ENCODE data around the gene AP5Z1.

The AP5Z1 gene

DNA sequence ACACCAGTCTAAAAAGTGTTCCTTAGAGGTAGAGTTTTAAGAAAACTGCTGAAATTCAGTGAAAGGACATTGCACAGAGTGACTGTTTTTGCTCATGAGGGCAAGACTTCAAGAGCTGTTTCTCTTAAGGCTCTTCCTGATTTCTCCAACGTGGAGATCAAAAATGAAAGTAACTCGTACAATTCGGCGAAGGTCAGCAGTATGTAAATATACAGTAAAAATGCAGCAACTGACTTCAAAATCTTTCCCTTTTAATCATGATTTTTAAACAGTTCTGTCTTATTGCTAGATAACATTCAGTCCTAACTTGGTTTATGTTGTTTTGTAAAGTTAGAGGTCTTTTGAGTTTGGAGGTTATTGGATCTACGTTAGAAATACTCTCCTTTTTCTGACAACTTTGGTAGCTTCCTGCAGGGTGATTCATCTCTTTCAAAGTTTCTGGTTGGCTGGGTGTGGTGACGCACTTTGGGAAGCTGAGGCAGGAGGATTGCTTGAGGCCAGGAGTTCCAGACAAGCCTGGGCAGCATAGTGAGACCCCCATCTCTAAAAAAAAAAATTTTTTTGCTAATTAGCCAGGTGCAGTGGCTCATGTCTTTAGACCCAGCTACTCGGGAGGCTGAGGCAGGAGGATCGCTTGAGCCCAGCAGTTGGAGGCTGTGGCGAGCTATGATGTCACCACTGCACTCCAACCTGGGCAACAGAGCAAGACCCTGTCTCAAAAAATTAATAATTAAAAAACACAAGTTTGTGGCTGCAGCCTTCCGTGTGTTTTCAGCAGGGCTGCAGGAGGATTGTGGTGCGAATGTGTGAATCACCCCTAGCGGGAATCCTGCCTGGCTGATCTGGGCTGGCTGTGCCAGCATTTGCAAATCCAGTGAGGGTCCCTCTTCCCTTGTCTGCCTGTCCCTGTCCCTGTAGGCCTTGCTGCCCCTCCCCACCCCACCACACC, 29.2 kb upstream of the AP5Z1 start:
- no peak for DNase-seq (ENCODE audit: low read depth)

DNA sequence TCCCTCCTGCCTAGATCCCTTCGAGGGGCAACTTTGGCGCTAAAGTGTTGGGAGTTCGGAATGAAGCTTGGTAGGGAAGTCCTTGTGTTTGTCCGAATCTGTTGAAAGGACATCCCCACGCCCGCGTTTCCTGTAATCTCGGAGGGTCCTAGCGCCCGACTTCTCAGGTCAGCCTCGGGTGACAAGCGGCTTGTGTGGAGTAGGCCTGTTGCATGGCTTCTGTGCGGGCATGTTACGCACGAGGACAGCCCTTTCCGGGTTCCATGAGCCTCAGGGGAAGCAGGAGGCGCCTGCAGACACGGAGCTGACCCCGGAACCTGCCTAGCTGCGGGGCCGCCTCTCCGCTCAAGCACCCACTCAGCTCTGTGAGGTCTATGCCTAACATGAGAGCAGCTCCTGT, 28.4 kb upstream of the AP5Z1 start:
- DNase-seq (ENCODE audit: low read depth), result no peak

DNA sequence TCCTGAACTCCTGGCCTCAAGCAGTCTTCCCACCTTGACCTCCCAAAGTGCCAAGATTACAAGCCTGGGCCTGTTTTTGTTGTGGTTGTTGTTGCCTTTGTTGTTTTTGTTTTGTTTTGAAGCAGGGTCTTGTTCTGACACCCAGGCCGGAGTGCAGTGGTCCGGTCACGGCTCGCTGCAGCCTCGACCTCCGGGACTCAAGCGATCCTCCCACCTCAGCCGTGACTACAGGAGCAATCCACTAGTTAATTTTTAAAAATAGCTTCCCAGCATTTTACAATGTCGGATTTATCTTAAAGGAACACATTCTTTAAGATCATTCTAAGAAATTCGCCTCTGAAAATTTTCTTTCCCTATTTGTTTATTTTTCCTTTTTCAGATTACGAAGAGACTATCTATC, 27.7 kb upstream of the AP5Z1 start:
- no peak for DNase-seq (ENCODE audit: low read depth)

DNA sequence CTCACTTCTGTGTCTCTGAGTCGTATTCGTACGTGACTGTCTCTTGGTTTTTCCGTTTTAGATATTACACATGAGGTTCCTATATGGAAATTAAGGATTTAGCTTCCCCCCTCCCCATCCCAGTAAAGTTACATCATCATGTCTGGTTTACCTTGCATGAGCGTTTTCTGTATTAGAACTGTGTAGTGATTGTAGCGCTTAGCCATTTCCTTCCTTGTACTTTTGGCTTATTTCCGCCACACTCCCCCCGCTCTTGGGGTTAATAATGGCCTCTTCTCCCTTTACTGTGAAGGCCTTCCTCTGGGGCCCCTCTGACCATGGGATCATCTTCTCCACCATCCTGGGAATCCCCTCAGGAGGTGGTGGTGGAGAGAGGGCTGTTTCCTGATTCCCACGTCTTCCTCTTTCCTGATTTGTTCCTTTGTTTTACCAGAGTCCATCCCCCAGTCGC, 27.2 kb upstream of the AP5Z1 start:
- no peak for DNase-seq (ENCODE audit: low read depth)

DNA sequence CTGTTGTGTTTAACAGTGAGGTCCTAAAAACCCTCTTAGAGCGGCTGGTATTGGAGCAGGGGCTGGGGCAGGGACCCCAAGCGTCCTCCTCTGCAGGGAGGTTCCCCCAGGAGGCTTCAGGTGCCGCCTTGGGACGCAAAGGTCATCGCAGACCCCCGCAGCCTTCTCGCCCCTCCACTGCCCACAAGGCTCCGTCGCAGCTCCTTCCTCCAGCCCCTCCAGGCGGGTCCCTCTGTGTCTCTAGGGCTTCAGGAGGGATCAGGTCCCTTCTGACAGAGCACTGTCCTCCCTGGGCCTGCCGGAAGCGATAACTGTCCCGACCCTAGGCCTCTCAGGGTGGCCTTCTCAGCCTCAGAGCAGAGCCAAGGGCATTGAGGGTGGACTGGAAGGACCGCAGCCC, 26.1 kb upstream of the AP5Z1 start:
- no peak for DNase-seq (ENCODE audit: low read depth)

DNA sequence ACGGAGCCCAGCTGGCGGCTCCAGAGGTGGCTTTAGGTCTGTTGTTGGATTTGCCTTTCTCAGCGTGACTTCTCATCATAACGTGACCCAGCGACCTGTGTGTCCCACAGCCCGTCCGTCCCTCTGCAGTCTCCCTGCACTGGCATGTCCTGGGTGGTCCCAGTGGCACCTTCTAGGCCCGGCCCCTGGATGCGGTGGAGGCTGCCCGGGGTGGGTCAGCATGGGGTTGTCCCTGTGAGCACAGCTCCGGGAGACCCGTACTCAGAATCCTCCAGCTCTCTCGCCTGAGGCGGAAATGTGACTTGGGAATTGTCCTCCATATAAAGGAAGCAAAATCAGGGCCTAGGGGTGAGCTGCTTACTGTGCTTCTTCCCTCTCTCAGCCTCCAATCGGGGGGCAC, 25.6 kb upstream of the AP5Z1 start:
- DNase-seq (ENCODE audit: low read depth), result no peak

DNA sequence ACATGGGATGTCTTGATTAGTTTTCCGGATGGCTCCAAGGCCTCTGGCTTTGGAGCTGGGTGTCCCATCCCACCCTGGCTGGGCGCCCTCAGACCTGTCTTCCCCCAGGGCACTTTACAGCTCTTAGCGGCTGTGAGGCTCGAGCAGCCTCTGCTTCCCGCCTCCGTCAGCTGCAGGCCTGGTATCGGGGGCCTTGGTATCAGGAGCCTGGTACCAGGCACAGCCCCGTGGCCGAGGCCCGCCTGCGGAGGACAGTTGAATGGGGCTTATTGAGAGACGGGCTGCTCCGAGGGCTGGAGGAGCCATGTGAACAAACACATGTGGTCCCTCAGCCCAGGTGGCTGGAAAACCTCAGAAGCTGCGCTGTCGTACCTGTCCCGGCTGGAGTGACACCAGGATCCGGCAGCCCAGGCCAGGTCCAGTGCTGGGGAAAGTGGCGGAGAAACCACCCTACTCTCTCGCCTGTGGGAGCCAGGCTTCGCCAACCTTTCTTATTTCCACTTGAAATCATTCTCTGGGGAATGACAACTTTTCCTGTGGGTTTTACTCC, 23.9 kb upstream of the AP5Z1 start:
- no peak for DNase-seq (ENCODE audit: low read depth)

DNA sequence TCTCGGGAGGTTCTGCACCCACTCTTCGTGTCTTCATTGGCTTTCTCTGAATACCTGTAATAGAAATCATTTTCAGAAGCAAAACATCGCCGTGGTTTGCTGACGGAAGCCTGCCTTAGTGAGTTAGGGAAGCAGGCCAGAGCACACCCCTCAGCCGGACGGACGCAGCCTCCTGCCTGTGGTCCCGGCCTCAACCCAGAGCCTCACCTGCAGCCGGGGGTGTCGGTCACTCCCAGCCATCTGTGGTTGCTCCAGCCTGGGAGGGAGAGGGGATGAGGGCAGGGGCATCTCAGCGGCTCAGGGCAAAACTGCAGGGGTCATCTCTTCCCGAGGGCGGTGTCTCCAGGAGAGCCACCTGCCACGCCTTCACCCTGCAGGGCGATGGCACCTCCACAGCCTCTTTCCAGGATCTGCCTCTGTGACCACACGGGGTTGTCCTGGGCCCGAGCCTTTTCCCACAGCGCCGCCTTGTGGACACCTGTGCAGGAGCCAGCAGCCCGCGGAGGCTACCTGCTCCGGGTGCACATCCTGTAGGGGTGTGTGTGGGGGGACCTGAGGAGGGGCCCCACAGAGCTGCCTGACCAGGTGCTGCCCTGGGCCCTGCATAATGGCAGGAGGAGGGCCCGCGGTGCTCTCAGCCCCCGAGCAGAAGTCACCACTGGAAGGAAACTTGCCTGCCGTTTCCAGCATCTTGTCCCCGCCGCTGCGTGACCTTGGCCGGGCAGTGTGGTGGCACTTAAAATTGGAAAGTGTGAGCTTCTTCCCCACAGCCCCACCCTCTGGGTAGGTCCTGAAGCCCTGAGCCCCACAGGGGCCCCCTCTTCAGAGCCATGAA, 21.6 kb upstream of the AP5Z1 start:
- peak; percentile 73 for DNase-seq (ENCODE audit: low read depth)

DNA sequence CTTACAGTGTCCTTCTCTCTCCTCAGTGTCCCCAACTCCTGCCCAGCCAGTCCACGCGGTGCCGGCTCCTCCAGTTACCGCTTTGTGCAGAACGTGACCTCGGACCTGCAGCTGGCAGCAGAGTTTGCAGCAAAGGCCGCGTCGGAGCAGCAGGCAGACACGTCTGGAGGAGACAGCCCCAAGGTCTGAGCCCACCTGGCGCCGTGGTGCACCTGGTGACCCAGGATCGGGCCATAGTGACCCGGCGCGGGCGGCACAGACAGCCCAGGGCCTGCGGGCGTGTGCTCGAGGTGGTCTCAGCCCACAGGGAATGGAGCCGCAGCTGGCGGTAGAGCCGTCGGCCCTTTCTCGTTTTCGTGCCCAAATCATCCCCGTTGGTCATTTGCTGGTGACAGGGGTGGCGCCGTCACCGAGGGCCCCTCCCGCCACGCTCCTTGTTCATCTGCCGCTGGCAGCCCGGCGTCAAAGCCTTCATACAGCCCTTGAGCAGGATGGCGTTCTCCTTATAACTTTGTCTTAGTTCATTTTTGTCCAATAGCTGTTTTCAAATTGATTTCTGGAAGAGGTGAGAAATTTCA, 20.9 kb upstream of the AP5Z1 start:
- no peak for DNase-seq (ENCODE audit: low read depth)

DNA sequence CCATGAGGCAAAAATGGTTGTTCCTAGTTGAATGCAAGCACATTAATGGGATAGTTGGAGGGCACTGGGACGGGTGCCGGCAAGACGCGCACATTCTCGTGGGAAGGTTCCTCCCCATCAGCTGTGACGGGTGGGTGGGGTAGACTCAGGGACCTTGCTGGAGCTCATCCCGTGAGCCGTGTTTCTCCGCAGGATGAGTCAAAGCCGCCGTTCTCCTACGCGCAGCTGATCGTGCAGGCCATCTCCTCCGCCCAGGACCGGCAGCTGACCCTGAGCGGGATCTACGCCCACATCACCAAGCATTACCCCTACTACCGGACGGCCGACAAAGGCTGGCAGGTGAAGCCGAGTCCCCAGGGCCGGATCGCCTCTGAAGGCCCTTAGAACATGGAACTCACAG, 20.4 kb upstream of the AP5Z1 start:
- DNase-seq (ENCODE audit: low read depth), result no peak

DNA sequence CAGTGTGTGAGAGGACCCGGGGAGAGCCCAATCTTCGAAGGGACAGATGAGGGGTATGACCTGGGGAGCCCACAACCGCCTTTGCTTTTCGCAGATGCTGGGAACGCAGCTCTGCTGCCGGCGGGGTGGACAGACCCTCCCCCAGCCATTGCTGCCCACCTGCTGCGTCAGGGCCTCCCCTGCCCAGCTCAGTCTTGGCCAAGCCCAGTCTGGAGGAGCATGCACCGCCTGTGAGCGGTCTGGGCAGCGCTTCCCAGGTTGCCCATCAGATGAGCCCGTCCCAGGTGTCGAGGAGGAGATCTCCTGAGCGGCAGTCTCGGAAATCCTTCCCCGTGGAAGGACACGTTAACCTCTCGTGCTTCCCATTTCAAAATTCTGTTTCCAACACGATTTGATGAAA, 17.3 kb upstream of the AP5Z1 start:
- DNase-seq (ENCODE audit: low read depth), result no peak

DNA sequence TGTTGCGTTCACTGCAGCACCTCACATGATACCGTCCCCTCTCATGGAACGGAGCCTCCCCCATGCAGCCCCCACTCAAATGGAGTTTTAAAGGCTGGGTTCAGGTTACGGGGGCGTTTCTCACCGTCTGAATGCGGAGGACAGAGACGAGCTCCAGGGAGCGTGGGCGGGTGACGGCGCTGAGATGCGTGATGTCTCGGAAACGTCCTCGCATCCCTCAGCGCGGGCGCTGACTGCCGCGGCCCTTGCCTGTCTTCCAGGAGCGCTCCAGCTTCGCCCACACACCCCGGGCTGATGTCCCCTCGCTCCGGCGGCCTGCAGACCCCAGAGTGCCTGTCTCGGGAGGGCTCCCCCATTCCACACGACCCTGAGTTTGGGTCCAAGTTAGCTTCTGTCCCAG, 16.6 kb upstream of the AP5Z1 start:
- no peak for DNase-seq (ENCODE audit: low read depth)

DNA sequence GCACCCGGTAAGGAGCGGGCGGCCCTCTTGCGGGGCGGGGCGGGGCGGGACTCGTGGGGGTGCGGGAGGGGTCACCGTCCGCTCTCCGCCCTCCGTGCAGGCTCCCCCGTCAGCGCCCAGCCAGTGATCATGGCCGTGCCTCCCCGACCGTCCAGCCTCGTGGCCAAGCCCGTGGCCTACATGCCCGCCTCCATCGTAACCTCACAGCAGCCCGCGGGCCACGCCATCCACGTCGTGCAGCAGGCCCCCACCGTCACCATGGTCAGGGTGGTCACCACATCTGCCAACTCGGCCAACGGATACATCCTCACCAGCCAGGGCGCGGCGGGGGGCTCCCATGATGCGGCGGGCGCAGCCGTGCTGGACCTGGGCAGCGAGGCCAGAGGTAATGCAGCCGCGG, 16.2 kb upstream of the AP5Z1 start:
- DNase-seq (ENCODE audit: low read depth), result no peak

DNA sequence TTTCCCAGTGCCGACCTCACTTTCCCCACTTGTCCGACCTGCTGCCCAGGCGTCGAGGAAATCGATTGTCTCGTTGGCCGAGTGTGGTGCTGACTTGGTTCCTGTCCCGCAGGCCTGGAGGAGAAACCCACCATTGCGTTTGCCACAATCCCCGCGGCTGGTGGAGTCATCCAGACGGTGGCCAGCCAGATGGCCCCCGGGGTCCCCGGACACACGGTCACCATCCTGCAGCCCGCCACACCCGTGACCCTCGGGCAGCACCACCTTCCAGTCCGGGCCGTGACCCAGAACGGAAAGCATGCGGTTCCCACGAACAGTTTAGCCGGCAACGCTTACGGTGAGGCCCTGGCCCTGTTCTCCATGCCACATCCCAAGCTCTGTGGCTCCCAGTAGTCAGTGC, 14.5 kb upstream of the AP5Z1 start:
- no peak for DNase-seq (ENCODE audit: low read depth)

DNA sequence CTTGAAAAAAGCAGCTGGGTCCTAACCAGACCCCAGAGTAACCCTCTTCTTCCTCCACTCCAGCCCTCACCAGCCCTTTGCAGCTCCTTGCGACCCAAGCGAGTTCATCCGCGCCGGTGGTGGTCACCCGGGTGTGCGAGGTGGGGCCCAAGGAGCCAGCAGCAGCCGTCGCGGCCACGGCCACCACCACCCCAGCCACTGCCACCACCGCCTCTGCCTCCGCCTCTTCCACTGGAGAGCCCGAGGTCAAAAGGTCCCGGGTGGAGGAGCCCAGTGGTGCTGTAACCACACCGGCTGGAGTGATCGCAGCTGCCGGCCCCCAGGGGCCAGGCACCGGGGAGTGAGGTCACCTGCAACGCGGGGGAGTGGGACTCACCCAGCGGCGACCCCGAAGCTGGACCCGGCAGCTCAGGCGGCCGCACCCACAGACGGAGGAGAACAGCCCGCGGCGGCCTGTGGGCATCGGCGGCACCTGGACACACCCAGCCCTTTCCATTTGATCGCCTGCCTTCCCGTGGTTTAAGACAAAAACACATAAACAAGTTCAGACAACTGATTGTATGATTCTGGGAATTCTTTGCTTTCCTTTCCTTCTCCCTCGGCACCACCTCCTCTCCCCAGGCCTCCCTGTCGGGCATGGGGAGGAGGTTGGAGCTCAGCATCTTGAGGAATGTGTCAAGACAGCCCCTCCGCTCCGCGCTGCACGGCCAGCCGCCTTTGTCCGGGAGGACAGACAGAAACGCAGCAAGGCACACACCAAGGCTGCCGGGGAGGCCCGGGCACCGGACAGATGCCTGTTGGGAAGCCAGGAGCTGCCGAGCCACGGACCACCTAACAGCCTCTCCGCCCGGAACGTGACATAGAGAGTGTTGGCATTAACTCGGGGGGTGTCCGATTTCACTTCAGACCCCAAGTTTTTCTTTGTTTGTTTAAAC, 13.0 kb upstream of the AP5Z1 start:
- no peak for DNase-seq (ENCODE audit: low read depth)

DNA sequence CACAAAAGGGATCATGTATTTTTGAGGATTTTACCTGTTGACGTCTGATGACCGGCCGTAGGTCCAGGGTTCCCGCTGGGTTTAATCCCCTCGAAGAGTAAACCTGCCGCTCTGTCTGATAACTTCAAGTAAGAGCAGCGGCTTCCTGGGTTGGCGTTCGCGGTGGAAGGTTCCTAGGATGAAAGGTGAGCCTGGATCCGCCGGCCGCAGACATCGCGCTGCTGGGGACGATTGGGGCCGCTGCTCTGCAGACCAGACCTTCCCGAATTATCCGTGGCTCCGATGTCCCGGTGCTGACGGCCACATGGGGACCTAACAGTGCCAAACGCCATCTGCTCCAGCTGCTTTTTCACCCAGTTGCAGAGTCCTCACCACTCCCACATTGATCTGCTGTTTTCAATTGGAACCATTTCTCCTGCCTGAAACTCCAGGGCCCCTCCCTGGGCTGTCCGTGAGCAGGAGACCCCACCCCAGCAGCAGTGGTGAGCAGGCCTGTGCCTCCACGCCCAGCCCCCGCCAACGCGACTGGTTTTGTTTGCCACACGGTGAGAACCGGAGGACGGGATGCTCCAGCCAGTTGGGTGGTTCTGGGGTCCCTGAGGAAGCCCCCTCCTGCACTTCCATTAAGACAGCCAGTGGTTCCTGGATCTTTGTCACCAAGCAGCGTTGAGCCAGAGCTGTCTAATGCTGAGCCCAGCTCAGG, 12.2 kb upstream of the AP5Z1 start:
- no peak for DNase-seq (ENCODE audit: low read depth)

DNA sequence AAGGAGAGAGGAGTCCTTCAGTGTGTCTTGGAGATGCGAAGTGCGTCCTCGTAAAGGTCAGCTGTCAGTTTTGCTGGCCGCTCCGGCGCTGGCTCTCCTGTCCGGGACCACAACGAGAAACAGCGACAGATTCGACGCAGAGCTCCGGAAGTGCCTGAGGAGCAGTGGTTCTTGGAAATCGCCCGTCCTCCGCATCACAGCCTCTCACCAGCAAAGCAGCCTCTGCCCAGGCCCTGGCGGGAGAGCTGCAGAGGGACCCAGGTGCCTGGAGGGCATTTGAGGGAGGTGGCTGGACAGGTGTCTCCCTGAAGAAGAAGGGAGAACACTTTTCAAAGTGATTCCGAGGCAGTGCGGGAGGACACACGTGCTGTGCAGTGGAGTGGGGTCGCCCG, 11.6 kb upstream of the AP5Z1 start:
- DNase-seq (ENCODE audit: low read depth), result no peak

DNA sequence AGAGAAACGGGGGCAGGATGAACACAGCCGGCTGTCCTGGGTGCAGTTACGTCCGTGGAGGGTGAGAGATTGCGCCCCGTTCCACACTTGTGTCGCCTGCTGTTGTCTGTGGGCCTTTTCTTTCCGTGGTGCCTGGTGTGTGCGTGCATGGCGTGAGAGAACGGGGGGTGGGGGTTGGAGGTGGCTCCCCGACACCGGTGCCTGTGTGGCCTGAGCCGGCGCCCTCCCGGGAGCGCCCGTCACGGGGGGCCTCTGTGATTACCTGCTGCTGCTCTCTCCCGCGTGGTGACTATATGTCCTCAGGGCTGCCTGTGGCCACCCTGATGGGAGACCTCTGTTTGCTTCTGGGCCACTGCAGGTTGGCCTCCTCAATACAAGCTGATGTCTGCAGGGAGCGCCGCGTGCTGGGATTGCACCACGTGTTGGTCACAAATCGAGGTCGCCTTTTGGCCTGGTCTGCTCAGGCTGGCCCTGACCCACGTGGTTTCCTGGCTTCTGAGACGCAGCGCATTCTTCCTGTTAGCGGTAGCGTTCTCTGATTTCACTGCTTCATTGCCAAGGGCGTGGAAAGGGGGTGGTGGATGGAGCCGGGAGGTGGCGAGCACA, 10.9 kb upstream of the AP5Z1 start:
- DNase-seq (ENCODE audit: low read depth), result no peak

DNA sequence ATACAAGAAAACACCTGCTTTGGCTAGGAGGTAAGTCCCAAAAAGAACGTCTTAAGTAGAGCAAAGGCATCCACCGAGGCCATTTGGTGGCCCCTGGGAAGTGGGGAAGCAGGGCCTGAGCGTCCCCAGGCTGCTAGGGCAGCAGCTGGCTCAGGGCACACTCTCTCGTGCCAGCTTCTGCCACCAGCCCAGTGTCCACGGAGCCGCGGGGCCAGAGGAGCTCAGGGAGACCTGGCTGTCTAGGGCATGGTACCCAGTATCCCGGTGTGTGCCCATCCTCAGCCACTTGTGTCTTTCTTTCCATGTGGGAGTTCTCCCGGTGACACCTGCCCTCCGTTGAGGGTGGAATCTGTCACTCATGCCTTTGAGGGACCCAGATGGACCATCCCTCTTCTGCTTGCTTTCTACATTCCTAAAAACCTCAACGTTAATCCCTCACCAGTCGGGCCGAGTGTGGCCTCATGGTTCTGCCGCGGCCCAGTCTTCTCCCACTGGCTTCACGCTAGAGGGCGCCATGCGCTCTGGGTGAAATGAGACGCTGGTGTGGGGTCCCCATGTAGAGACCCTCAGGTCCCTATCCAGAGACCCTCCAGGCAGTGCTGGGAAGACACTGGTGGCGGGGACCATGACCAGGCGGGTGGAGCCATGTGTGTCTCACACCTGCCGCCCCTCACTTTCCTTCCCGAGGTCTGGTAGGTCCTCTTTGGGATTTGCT, 9.5 kb upstream of the AP5Z1 start:
- no peak for DNase-seq (ENCODE audit: low read depth)
